Activated T-helper 1 cell treated with anti-CD3 and anti-CD28 coated beads, Interleukin-12 subunit alpha, Interleukin-12 subunit beta, Interleukin-2, Interleukin-4 antibody, amounts not matched to agents 30 ng/mL and 10 ng/mL and 1 ng/mL, durations not matched to agents 14 hours and 24 hours and 36 hours (primary cell): ENCODE data around the gene SCN8A. TPM values are rescaled to one million over a fixed set of nuclear protein-coding genes. Genes with fewer than 3 reads are reported as not detected.

Experiments
- DNase-seq: peaks from one replicate; pipeline ENCODE4 v3.0.0; 2021; ENCODE audit warnings: low spot score
- H3K27ac Mint-ChIP-seq: one replicate; pipeline ENCODE4 v1.8.0; 2021; ENCODE audit warnings: mild to moderate bottlenecking, mixed read lengths
- H3K27me3 Mint-ChIP-seq: one replicate; pipeline ENCODE4 v1.8.0; 2022; ENCODE audit warnings: mild to moderate bottlenecking, moderate library complexity, mixed read lengths; ENCODE audit not compliant: insufficient read depth
- H3K36me3 Mint-ChIP-seq: one replicate; pipeline ENCODE4 v1.8.0; 2021; ENCODE audit warnings: low read depth, mixed read lengths
- H3K4me1 Mint-ChIP-seq: one replicate; pipeline ENCODE4 v1.8.0; 2021; ENCODE audit warnings: low read depth, mixed read lengths
- H3K4me3 Mint-ChIP-seq: one replicate; pipeline ENCODE4 v1.8.0; 2021; ENCODE audit warnings: mild to moderate bottlenecking, moderate library complexity, mixed read lengths
- H3K9me3 Mint-ChIP-seq: one replicate; pipeline ENCODE4 v1.8.0; 2021; ENCODE audit warnings: mixed read lengths
- intact Hi-C: fragments of 100-400 bp; cut with micrococcal nuclease; formaldehyde crosslinking; loops from one replicate; pipeline ENCODE4 v1.15.1; 2024
- total RNA-seq: library from RNA; stranded (reverse); gene quantifications from 2 replicates; pipeline ENCODE4 v1.2.3, GENCODE V29; 2022

Gene SCN8A
- total RNA-seq, 1 donor from 2014 or later, result 0.26 TPM

DNA sequence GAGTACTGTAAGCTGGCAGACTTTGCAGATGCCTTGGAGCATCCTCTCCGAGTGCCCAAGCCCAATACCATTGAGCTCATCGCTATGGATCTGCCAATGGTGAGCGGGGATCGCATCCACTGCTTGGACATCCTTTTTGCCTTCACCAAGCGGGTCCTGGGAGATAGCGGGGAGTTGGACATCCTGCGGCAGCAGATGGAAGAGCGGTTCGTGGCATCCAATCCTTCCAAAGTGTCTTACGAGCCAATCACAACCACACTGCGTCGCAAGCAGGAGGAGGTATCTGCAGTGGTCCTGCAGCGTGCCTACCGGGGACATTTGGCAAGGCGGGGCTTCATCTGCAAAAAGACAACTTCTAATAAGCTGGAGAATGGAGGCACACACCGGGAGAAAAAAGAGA is 215.9 kb downstream of the SCN8A start:
- H3K36me3 Mint-ChIP-seq, result no peaks in the 10 kb centered on the region
- H3K4me1 Mint-ChIP-seq, result no peaks in the 10 kb centered on the region
- peaks cover 16% of the 10 kb centered on the region for H3K27me3 Mint-ChIP-seq
- DNase-seq, result no peak
- H3K9me3 Mint-ChIP-seq, result no peaks in the 10 kb centered on the region
- no peak overlapping the region for H3K4me3 Mint-ChIP-seq
- intact Hi-C loops, result no loop called here
- no peak overlapping the region for H3K27ac Mint-ChIP-seq

DNA sequence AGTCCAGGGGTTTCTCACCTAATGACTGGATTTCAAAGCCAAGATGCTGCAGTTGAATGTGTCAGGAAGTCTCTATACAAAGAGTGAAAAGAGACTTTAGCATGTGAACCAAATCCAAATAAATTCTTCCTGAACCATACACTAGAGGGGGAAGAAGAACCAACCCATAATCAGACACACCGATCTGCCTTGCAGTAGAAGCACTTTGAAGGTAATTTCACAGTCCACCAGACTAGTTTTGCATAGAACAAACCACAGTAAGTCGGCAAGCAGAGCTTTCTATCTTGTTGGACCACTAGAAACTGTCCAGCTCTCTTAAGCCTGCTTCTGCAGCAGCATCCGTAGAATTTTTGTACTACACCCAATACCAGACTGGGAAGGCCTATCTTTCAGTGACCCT is 218.2 kb downstream of the SCN8A start:
- intact Hi-C loops, result no loop called here
- H3K36me3 Mint-ChIP-seq, result no peaks in the 10 kb centered on the region
- H3K9me3 Mint-ChIP-seq, result no peaks in the 10 kb centered on the region
- no peaks in the 10 kb centered on the region for H3K4me1 Mint-ChIP-seq
- DNase-seq, result no peak
- H3K27me3 Mint-ChIP-seq, result peaks cover 17% of the 10 kb centered on the region
- no peak overlapping the region for H3K4me3 Mint-ChIP-seq
- no peak overlapping the region for H3K27ac Mint-ChIP-seq

DNA sequence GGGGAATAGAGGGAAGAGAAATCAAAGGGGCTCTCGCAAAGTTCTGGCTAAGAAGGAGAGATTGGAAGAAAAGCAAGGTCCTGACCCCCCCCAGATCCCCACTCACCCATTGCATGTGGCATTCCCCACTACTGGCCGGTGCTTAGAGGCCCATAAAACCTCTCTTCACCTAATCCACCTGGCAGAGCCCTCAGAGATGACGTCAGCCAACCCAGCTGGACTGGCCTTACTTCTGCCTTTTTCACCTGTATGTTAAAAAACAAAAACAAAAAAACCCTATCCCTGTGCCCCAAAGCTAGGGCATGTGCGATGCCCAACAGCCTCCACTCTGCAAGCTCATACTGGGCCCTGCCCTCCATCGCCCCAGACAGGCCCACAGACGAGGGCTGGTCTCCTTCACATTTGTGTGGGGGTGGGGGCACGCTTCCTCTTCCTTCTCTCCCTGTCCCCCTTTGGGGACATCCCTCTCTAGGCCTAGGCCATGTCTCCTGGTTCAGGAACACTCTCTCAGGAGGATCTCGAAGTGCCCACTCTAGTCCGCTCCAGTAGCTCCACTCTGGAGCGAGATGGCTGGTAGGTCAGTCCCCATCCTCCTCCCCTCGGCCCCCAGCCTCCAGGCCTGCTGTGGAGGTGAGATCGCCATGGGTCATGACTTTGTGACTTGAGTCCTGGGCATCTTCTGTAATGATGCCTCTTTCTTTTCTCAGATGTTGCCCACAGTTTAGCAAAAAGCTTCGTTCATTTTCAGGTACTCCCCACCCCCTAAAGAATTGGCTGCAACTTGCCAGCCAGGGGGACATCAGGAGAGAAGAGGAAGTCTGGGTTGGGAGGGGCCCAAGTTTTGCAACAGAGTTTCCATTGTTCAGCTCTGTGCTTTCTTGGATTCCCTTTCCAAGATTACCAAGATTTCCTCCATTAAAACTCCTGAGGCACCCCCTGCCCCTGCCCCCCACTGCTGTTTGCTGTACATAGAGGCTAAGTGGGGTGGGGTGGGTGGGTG is 220.5 kb downstream of the SCN8A start:
- H3K27me3 Mint-ChIP-seq, result peaks cover 33% of the 10 kb centered on the region
- H3K4me1 Mint-ChIP-seq, result peaks cover 6% of the 10 kb centered on the region
- no peak for DNase-seq
- no peaks in the 10 kb centered on the region for H3K36me3 Mint-ChIP-seq
- H3K27ac Mint-ChIP-seq, result no peak overlapping the region
- no peak overlapping the region for H3K4me3 Mint-ChIP-seq
- intact Hi-C loops, result no loop called here
- H3K9me3 Mint-ChIP-seq, result no peaks in the 10 kb centered on the region

DNA sequence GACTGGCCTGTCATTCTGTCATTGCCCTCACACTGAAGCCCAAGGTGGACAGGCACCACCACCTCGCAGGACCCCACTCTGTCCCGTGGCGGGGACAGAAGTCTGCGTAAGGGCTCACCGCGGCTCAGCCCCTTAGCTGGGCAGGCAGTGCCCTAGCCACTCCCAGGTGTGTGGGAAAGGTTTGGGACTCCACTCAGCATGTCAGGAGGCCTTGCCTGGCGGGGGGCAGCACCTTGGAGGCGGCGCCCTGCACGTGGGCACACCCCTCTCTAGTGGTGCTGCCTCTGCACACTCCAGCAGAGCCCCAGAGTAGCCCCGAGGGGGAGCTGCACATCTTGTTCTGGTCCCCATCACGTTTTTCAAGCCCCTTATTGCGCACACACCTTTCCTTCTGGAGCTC is 221.8 kb downstream of the SCN8A start:
- no peaks in the 10 kb centered on the region for H3K9me3 Mint-ChIP-seq
- peaks cover 46% of the 10 kb centered on the region for H3K27me3 Mint-ChIP-seq
- no peaks in the 10 kb centered on the region for H3K36me3 Mint-ChIP-seq
- no peak overlapping the region for H3K27ac Mint-ChIP-seq
- intact Hi-C loops, result no loop called here
- DNase-seq, result no peak
- peaks cover 6% of the 10 kb centered on the region for H3K4me1 Mint-ChIP-seq
- no peak overlapping the region for H3K4me3 Mint-ChIP-seq

DNA sequence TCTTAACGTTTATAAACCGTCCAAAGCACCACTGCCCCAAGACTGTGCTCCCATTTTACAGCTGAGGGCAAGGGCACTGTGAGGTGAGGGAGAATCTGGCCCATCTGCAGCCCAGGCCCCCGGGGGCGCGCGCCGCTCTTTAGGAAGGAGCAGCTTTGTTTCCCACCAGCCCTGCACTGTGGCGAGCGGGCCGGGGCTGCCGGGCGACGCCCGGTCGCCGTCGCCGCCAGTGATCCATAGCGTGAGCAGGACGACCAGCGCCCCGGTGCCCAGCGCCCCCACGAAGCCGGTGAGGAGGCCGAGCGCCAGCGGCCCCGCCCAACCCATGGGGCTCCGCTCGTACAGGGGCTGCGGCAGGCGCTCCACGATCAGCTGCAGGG is 222.9 kb downstream of the SCN8A start:
- no peak for DNase-seq
- Mint-ChIP-seq H3K27me3 (peaks cover 46% of the 10 kb centered on the region), H3K4me1 (peaks cover 6% of the 10 kb centered on the region), H3K27ac (no peak overlapping the region), H3K36me3 (no peaks in the 10 kb centered on the region), H3K4me3 (peak overlapping the region; percentile 22), H3K9me3 (no peaks in the 10 kb centered on the region)
- intact Hi-C loops, result loop anchor here (2.0 kb wide), 1 partner anchor 389 kb away; the partner anchor contains the start of gene SLC4A8

DNA sequence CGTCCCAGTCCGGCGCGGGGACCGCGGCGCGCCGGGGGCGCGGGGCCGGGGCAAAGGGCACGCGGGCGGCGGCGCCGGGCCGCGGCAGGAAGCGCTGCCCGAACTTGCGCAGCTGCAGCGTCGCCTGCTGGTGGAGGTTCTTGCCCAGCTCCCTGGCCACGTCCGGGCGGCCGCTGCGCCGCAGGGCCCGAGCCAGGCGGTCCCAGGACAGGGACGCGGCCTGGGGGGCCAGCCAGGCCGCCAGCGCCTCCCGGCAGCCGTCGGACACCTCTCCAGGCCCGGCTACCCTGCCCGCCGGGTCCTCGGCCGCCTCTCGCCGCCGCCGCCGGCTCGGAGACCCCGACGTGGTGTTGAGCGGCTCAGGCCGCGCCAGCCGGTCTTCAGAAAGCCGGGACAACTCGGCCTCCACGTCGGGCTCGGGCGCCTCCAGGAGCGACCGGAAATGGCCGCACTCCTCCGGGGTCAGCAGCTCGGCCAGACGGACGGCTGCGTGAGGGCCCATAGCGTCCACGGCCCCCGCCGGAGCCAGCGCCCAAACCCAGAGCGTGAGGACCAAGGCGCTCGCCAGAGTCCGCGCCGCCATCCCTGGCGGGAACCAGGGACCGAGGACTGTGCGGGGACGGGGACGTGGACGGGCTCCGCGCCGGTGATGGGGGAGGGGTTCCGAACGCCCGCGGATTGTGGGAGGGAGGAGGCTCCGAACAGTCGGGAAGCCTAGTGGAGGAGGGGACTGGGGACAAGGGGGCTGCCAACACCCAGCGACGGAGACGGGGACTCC is 223.5 kb downstream of the SCN8A start:
- intact Hi-C loops, result loop anchor here (2.0 kb wide), 1 partner anchor 390 kb away; the partner anchor contains the start of gene SLC4A8
- no peaks in the 10 kb centered on the region for H3K9me3 Mint-ChIP-seq
- peak; percentile 59 for DNase-seq
- peak overlapping the region; percentile 51 for H3K4me3 Mint-ChIP-seq
- H3K27ac Mint-ChIP-seq, result no peak overlapping the region
- no peaks in the 10 kb centered on the region for H3K36me3 Mint-ChIP-seq
- H3K27me3 Mint-ChIP-seq, result peaks cover 45% of the 10 kb centered on the region
- H3K4me1 Mint-ChIP-seq, result peaks cover 6% of the 10 kb centered on the region

DNA sequence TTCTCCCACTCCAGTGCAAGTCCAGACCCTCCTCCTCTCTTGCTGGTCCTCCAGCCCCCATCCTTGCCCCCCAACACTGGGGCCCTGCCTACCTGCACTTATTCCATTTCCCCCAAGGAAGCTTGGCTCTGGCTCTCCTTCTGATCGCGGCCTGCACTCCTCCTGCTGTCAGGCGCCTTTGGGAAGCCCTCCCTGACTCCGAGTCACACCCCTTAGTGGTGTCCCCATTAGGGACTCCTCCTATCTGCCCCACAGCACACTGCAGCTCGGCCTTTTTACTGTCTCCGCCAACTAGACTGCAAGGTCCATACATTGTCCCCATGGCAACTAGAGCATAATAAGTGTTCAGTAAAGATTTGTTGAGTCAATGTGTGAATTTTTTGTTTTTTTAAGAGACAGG is 224.5 kb downstream of the SCN8A start:
- Mint-ChIP-seq H3K4me3 (peak overlapping the region; percentile 70), H3K36me3 (no peaks in the 10 kb centered on the region), H3K4me1 (peaks cover 6% of the 10 kb centered on the region), H3K27ac (no peak overlapping the region), H3K27me3 (peaks cover 53% of the 10 kb centered on the region), H3K9me3 (no peaks in the 10 kb centered on the region)
- intact Hi-C loops, result loop anchor here (2.0 kb wide), 1 partner anchor 391 kb away; the partner anchor contains the start of gene SLC4A8
- DNase-seq, result no peak

DNA sequence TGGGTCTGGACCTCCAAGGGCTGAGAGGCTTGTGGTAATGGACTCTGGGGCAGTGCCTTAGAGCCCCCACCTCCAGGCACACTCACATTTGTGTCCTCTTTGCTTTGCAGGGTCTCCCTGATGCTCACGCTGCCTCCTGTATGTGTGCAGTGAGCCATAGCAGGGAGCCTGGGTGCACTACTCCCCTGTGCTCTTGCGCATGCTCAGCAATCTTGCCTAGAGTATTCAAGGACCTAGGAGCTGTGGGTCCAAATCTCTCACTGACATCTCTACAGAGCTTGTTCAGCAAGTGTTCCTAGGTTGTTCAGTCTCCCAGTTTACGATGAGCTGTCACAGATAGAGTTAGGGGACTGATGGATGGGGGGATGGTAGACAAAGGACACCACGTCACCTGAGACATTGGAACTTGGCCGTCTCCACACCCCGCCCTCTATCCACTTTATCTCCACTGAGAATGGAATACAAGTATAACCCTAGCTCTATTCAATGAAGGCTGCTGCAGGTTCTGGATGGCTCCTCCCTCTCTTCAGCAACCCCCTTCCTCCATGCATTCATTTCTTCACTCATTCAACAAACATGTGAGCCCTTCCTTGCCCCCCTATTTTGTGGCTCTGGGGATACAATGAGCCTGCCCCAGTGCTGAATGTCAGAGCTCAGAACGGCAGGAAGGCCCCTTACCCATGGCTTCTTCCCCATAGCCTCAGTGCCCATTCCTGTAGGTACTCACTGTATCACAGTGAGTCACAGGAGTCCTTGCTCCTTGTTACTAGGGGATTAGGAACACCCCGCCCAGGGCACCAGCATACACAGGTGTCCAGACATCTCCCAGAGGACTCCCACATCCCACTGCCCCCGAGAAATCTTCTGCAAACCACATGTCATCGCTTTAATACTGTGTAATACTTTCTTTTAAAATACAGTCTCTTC is 226.3 kb downstream of the SCN8A start:
- peaks cover 6% of the 10 kb centered on the region for H3K4me1 Mint-ChIP-seq
- H3K9me3 Mint-ChIP-seq, result no peaks in the 10 kb centered on the region
- intact Hi-C loops, result no loop called here
- H3K36me3 Mint-ChIP-seq, result no peaks in the 10 kb centered on the region
- no peak overlapping the region for H3K27ac Mint-ChIP-seq
- no peak overlapping the region for H3K4me3 Mint-ChIP-seq
- peaks cover 52% of the 10 kb centered on the region for H3K27me3 Mint-ChIP-seq
- no peak for DNase-seq

DNA sequence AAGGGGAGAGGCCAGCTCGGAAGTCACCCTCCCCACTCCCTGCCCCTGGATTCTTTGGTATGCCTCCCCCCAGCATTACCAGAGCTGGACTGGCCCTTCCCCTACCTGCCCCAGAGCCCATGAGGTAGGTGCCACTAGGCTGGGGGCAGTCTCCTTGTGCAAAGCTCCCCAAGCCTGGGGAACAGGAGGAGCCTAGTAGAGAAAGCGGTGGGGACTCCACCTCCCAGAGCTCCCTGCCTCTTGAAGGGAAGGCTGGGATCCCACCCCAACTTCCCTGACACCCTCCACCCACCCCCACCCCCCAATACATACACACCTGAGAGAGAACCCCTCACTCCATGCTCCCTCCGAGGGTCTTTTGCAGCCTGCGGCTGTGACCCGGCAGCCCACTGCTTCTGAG is 227.1 kb downstream of the SCN8A start:
- H3K9me3 Mint-ChIP-seq, result no peaks in the 10 kb centered on the region
- no peaks in the 10 kb centered on the region for H3K36me3 Mint-ChIP-seq
- DNase-seq, result no peak
- H3K4me1 Mint-ChIP-seq, result peaks cover 6% of the 10 kb centered on the region
- H3K4me3 Mint-ChIP-seq, result no peak overlapping the region
- intact Hi-C loops, result no loop called here
- no peak overlapping the region for H3K27ac Mint-ChIP-seq
- H3K27me3 Mint-ChIP-seq, result peaks cover 58% of the 10 kb centered on the region

DNA sequence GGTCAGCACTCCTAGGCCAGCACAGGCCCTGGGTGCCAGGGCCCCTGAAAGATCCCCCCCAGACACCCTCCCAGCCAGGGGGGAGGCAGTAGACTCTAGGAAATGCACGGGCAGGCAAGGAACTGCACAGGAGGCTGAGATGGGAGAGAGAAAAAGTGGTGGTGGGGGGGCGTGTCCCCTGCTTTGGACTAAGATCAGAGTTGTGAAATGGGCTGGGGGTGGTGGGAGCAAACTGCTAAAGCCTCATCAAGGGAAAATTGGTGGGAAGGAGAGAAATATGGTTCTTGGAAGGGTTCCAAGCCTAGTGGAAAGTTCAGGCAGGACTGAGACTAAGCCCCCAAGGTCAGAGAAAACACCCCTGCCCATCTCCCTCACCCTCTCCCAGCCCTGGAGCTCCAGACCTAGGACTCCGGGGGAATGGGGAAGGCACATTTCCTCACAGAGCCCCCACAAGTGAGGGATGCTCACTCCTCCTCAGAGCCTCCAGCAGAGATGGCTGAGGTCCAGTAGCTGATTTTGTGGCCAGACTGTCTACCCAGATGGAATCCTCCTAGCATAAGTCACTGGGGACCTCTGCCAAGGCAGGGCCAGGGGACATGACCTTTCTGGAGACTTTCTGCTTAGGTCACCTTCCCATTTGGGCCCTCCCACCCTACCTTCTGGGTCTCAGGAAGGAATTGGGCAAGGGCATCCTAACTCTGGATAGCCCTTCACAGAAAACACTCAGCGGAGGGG is 227.7 kb downstream of the SCN8A start:
- Mint-ChIP-seq H3K4me1 (peaks cover 6% of the 10 kb centered on the region), H3K36me3 (no peaks in the 10 kb centered on the region), H3K9me3 (no peaks in the 10 kb centered on the region), H3K27ac (no peak overlapping the region), H3K27me3 (peaks cover 55% of the 10 kb centered on the region), H3K4me3 (no peak overlapping the region)
- no peak for DNase-seq
- intact Hi-C loops, result no loop called here

DNA sequence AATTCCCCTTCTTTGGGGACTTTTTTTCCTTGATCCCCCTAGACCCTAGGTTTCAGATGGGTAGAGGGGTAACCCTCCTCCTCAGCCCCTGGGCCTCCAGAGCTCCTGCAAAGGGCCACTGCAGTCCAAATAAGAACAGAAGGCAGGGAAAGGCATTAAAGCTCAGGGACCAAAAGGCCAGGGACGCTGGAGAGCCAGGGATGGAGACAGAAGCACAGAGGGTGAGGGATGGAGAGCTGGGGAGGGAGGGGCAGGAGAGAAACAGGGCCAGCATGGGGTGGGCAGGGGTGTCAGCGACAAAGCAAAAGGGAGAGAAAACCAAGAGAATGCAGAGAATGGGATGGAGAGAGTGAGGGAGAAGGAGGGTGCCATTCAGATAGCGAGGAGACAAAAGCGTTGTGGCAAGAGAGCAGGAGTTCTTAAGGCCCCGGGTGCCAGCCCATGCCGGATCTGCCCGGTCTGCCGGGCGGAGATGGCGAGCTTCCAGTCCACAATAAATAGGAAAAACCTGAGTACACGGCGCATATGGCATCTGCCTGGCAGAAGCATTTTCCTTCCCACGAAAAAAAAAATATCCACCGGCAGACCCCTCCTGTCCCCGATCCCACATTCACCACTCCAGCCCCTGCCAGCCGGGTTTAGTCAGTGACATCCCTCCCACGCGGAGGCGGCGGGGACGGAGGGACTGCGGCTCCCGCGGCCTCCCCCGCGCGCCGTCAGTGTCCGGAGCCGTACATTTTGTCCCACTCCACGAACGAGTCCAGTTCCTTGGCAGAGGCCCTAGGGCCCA is 228.9 kb downstream of the SCN8A start:
- intact Hi-C loops, result loop anchor here (1.0 to 10.0 kb wide), 6 partner anchors 8 to 1185 kb away; partner anchors contain the start of genes ACVR1B, EIF4B and SCN8A
- Mint-ChIP-seq H3K9me3 (no peaks in the 10 kb centered on the region), H3K4me3 (peak overlapping the region; percentile 47)

More for the DNA sequence above, 228.9 kb downstream of the SCN8A start:
- Mint-ChIP-seq H3K27ac (no peak overlapping the region), H3K27me3 (peaks cover 61% of the 10 kb centered on the region), H3K4me1 (peaks cover 6% of the 10 kb centered on the region), H3K36me3 (no peaks in the 10 kb centered on the region)
- no peak for DNase-seq
